ENCODE data around the gene HGS.
A peak's percentile ranks its signal among the peaks of the same experiment; 100 is the strongest.

HGS gene

DNA sequence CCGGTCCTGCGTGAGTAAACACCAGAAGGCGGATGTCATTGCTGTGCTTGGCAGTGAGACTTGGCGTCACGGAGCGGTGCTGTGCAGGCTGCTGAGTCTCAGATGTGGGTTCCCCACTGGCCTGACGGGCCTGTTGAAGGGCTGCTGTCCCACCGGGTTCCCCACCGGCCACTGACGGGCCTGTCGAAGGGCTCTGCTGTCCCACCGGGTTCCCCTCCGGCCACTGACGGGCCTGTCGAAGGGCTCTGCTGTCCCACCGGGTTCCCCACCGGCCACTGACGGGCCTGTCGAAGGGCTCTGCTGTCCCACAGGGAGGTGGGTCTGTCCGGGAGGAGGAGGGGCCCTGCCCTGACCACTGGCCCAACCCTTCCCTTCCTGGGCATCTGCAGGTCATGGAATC, 2.8 kb downstream of the HGS start:
- DNase-seq = no peak

DNA sequence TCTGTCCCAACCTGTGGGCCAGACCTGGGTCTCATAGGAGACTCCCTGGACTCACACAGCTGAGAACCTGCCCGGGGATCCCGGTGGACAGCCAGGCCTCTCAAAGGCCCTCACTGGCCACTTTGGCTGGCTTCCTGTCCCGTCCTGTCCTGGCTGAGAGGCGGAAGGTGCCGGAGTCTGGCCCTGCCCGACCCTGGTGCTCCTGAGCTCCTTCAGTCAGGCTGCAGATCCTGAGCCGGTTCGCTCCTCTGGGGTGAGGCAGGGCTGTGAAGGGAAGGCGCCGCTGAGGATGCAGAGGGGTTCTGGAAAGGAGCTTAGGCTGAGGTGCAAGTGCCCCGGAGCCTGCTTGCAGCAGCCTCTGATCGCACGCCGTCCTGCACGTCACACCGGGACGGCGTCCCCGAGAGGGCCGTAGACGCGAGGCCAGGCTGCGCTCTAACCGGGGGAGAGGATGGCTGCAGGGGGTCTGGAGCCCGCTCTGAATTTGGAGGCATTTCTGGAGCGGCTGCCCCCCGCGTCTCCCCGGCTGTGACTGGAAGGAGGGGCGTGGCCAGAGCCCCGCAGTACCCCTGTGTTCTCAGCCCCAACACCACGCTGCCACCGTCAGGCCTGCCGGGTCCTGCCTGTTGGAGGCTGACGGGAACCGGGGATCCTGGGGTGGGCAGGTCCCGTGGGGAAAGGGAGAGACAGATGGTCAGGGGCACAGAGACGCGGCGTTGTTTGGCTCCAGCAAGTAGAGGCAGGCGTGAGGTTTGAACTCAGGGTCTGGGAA, 4.1 kb downstream of the HGS start:
- no peak for DNase-seq

DNA sequence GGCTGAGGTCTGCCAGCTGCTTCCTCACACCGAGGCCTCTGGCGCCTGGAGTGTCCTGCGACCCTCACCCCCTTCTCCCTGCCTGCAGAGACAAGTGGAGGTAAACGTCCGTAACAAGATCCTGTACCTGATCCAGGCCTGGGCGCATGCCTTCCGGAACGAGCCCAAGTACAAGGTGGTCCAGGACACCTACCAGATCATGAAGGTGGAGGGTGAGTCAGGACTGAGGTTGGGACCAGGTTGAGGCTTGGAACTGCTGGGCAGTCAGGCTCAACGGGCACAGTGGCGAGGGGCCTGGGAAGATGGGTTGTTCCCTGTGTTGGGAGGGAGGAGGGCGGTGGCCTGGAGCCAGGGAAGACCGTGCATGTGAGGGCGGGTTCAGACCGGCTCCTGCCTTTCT, 4.8 kb downstream of the HGS start:
- no peak for DNase-seq

DNA sequence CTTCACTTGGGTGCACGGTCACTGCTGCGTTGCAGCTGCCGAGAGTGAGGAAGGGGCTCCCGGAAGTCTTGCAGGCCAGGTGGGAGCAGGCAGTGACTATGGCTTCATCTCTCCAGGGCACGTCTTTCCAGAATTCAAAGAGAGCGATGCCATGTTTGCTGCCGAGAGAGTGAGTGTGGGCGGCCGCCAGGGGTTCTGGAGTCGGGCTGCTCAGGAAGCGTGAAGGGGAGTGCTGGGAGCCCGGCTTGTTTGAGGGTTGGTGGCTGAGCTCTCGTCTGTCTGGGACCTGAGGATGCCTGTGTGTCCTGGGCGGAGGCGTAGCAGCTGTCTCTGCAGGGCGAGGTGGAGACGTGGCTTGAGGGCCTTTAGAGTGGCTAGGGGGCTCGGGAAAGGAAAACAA, 6.3 kb downstream of the HGS start:
- DNase-seq = no peak

DNA sequence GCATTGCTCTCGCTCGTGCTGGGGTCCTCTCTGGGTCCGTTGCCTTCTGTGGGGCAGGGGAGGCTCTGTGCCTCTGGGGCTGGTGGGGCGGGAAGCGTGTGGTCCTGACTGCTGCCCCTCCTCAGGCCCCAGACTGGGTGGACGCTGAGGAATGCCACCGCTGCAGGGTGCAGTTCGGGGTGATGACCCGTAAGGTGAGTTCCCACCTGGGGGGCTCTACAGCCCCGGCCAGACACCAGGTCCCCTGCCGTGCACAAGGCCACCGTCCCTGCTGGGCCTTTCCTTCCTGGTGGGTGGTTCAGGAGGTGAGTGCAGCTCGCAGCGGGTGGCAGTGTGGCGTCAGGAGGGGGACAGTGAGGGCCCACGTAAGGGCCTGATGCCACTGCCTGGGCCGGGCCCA, 6.7 kb downstream of the HGS start:
- no peak for DNase-seq

DNA sequence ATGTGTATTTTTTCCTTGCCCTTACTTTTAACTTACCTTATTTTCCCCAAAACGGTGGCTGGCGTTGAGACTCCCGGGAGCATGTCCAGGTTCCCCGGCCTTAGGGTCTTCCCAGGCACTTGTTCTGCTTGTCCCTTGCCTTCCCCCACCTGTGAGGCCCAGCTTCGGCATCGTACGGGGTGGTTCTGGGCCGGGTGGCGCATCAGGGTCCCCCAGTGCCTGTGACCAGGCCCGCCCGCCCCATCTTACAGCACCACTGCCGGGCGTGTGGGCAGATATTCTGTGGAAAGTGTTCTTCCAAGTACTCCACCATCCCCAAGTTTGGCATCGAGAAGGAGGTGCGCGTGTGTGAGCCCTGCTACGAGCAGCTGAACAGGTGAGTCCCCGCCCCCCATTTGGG, 7.4 kb downstream of the HGS start:
- DNase-seq = no peak

DNA sequence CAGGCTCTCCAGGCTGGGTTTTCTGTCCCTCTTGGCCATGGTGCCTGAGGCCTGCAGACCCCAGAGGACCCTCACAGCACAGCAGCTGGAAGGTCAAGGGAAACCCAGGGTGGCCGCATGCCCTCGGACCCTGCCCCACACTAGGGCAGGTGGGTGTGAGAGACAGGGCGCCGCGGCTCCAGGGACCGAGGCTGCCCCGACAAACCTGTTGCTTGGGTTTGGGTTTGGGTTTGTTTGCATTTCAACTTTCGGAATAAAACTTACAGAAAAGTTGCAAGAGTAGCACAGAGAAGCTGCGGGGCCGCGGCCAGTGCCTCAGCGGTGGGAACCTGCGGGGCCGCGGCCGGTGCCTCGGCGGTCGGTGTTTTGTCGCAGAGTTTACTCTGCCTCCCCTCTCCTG, 7.8 kb downstream of the HGS start:
- no peak for DNase-seq

DNA sequence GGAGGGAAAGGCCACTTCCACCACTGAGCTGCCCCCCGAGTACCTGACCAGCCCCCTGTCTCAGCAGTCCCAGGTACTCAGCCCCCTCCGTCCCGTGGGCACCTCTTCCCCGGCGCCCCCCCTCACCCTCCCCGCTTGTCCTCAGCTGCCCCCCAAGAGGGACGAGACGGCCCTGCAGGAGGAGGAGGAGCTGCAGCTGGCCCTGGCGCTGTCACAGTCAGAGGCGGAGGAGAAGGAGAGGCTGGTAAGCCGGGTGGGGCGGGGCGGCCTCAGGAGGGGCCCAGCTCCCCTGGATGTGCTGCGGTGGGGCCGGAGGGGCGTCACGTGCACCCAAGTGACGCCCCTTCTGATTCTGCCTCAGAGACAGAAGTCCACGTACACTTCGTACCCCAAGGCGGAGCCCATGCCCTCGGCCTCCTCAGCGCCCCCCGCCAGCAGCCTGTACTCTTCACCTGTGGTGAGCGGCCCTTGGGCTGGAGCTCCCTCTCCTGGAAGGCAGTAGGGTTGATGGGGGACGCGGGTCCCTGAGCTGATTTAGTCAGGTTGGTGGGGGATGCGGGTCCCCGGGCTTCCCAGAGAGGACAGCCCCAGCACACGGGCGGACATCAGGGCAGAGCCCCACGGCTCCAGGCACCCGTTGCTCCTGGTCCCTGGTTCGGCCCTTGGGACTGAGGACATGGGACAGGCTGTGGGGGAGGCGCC, 9.8 kb downstream of the HGS start:
- no peak for DNase-seq

DNA sequence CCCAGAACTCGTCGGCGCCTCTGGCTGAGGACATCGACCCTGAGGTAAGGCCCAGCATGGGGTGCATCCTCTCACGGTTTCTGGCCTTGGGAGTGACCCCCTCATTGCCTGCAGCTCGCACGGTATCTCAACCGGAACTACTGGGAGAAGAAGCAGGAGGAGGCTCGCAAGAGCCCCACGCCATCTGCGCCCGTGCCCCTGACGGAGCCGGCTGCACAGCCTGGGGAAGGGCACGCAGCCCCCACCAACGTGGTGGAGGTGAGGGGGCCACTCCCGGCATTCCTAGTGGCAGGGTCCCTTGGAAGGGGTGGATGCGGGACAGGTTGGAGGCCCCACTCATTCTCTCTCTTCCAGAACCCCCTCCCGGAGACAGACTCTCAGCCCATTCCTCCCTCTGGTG, 11.0 kb downstream of the HGS start:
- DNase-seq = no peak

DNA sequence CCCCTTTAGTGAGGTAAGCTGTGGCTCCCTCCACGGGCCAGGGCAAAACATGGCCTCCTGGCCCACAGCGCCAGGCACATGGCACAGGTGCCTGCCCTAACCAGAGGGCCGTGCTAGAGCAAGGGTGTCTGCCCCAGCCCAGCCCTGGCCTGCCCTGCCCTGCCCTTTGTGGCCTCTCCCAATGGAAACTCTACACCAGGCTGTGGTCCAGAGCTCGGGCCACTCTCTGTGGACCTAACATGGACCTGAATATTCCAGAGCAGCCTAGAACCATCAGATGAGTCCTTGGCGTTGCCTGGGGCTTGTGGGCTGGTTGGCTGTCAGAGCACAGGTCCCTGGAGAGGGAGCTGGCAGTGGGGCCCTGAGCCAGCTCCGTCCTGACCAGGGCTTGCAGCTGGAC, 11.4 kb downstream of the HGS start:
- DNase-seq = no peak

DNA sequence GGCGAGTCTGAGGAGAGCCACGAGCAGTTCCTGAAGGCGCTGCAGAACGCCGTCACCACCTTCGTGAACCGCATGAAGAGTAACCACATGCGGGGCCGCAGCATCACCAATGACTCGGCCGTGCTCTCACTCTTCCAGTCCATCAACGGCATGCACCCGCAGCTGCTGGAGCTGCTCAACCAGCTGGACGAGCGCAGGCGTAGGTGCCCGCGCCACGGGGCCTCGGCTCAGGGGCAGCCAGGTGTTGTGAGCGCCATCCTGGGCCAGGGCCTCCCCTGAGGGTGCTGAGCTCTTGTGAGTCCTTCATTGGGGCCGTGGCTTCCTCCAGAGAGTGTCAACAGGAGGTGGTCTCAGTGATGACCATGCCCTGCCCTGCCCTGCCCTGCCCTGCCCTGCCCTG, 12.0 kb downstream of the HGS start:
- DNase-seq = no peak

DNA sequence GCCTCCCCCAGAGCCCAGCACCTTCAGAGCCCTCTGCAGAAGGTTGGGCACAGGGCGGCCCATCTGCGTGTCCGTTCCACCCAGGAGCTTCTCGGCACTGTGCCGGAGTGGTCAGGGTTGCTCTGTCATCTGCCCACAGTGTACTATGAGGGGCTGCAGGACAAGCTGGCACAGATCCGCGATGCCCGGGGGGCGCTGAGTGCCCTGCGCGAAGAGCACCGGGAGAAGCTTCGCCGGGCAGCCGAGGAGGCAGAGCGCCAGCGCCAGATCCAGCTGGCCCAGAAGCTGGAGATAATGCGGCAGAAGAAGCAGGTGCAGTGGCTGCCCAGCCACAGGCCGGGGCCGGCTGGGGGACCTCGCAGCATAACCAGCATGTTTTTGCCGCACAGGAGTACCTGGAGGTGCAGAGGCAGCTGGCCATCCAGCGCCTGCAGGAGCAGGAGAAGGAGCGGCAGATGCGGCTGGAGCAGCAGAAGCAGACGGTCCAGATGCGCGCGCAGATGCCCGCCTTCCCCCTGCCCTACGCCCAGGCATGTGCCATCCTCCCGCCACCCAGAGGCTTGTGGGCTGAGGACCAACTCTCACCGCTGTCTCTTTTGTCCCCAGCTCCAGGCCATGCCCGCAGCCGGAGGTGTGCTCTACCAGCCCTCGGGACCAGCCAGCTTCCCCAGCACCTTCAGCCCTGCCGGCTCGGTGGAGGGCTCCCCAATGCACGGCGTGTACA, 12.6 kb downstream of the HGS start:
- no peak for DNase-seq

DNA sequence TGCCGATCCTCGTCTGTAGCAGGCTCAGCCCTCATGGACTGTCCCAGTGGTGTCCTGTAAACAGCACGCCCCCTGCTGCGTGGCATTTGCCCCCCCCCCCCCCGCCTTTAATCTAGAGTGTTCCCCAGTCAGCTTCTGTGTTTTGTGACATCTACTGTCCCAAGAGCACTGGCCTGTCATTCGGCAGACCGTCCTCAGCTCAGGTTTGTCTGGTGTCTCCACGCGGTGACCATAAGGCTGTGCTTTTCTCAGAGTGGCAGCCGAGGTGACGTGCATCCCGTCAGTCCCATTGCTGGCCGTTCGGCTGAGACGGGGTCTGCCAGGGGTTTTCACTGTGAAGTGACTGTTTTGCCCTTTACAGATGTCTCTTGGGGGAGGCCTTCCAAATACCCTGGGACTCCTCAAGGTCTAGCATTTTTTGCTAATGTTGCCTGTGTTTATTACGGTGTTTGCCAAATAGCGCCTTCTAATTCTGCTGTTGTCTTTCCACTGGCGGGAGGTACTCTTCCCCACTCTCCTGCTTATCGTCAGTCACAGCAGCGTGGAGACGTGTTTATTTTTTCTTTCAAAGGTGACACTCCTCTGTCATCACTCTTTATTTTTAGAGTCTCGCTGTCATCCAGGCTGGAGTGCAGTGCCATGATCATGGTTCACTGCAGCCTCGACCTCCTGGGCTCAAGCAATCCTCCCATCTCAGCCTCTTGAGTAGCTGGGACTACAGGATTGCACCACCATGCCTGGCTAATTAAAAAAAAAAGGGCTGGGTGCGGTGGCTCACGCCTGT, 13.6 kb downstream of the HGS start:
- no peak for DNase-seq

DNA sequence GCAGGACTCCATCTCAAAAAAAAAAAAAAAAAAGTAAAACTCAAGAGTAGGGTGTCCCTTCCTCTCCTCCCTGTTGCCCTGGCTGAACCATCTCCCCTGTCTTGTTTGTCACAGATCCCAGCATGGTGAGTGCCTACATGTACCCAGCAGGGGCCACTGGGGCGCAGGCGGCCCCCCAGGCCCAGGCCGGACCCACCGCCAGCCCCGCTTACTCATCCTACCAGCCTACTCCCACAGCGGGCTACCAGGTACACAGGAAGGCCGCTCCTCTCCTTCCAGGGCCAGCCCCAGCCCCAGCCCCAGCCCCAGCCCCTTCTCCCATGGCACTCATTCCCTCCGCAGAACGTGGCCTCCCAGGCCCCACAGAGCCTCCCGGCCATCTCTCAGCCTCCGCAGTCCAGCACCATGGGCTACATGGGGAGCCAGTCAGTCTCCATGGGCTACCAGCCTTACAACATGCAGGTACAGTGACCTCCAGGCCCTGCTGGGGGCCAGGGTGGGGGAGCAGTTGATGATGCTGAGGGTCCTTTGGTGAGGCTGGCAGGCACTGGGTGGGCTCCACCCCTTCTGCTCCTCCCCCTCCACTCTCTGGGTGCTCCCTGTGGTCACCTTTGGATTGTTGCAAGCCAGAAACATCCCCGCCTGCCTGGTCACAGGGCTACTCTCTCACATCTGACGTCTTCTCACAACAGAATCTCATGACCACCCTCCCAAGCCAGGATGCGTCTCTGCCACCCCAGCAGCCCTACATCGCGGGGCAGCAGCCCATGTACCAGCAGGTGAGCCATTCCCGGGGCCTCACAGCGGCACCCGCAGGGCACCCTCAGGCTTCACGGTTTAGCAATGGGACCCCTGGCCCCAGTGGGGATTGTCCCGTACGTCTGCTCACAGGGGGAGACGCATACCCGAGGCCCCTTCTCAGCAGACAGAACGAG, 16.8 kb downstream of the HGS start:
- DNase-seq = no peak

DNA sequence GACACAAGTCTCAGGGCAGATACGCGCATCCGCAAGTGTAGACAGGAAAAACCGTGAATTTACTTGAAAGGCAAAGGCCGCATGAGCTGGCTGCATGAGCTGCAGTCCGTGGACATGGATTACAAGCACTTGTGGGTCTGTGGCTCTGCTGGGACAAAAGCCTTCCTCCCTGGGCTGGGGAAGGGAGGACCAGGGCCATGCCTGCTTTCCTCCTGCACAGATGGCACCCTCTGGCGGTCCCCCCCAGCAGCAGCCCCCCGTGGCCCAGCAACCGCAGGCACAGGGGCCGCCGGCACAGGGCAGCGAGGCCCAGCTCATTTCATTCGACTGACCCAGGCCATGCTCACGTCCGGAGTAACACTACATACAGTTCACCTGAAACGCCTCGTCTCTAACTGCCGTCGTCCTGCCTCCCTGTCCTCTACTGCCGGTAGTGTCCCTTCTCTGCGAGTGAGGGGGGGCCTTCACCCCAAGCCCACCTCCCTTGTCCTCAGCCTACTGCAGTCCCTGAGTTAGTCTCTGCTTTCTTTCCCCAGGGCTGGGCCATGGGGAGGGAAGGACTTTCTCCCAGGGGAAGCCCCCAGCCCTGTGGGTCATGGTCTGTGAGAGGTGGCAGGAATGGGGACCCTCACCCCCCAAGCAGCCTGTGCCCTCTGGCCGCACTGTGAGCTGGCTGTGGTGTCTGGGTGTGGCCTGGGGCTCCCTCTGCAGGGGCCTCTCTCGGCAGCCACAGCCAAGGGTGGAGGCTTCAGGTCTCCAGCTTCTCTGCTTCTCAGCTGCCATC, 17.7 kb downstream of the HGS start:
- DNase-seq = peak in 1 of 3 donors; percentile 16

DNA sequence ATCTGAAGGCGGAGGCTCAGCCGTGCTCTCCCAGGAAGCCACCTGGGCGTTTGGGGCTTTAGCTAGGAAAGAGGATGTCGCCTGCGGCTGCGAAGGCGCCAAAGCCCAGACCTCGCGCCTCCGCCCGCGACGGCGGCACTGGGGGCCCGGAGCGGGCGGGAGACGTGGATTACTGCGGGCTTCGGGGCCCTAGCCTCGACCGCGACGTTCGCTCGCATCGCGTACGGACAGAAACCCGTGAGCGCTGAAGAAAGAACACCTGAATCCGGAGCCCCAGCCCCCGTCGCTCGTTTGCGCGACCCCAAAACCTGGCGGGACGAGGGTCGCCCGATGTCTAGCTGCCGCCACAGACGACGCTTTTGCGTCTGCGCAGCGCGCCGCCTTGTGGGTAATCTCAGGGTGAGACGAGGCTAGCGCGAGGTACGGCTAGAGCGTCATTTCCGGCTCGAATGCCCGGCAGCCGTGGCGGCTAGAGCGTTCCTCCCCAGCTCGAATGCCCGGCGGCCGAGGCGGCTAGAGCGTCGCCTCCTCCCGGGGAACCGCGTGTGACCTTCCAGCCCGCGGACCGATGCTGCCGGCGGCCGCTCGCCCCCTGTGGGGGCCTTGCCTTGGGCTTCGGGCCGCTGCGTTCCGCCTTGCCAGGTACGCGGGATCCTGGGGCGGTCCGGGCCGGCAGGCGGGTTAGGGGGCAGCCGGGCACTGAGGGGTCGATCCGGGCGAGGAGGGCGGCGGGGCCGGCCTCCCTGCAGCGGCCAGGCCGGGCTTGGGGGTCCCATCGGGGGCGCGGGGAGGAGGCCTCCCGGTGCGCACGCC, 19.3 kb downstream of the HGS start, which contains the start of gene MRPL12:
MRPL12 (plus strand) TSS at position 434 of the 813 bp plus-strand sequence; CDS start at position 569, 135 bp downstream.
- peak; percentile 97 for DNase-seq

DNA sequence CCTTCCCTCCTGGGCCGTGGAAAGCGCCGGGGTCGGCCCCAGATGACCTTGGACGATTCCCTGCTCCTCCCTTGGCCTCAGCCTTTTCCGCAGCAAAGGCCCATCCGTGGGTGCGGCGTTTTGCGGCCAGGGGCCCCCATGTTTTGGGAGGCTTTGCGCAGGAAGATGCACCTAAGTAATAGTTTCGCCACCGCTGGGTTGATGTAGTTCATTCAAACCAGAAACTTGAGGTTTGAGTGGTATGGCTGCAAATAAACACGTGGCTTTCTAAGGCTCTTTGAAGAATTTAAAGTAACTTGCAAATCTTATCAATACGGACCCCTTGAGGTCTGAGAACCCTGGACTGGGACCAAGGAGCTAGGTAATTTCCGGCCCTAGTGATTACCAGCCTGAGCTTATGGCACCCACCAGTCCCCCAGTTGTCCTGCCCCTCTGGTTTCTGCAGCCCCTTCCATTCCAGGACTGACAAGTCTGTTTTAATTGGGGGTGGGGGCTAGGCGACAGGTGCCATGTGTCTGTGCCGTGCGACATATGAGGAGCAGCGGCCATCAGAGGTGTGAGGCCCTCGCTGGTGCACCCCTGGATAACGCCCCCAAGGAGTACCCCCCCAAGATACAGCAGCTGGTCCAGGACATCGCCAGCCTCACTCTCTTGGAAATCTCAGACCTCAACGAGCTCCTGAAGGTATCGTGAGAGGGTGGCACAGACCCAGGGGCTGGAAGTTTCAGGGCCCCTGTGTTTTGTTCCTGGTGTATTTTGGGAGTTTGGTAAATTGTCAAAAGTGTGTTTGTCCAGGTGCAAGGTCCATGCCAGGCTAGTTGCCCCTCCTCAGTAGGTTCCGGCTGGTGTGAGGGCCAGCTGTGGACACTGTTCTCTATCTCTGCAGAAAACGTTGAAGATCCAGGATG, 20.2 kb downstream of the HGS start:
- DNase-seq = peak in 1 of 3 donors; percentile 29

DNA sequence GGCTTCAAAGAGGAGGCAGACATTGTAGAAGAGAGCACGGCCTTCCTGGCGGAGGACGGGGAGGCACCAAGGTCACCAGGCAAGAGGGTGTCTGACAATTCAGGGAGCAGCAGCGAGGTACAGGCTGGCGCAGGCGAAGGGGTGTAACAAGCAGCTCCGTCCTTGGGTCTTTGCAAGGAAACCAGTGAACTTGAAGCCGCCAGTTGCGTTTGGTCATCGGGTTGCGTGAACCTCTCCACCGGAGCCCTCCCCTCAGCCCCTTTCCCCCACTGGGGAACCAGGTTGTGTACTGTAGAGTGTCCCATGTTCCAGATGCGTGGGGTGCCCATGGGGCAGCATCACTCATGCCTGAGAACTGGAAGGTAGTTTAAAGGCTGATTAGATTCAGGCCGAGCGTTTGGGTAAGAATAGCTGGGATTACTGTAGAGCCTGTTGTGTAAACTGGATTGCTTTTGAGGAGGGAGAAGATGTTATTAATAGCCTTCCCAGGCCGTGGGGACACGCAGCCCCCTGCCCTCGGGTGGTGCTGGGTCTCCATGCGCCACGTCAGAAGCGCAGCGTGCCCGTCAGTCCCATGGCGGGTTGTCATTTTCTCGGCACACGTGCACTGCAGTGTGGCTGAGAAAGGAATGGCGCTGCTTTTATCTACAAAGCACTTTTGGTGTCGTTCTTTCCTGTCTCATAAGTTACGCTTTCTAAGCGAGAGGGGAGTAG, 21.9 kb downstream of the HGS start:
- no peak for DNase-seq
